Neural progenitor cell (in vitro differentiated cells): ENCODE data around the gene CD44. TPM values are rescaled to one million over a fixed set of nuclear protein-coding genes. Genes with fewer than 3 reads are reported as not detected.

Experiments
- DNase-seq: peaks from one replicate; pipeline ENCODE4 v3.0.0-alpha.2; 2016; ENCODE audit warnings: low spot score
- H2AFZ ChIP-seq: fragments of 200-600 bp; sonication (generic); replicated peaks from 2 replicates; pipeline ENCODE4 v1.6.1; 2016; ENCODE audit warnings: antibody characterized with exemption
- H3F3A ChIP-seq: fragments of 200-600 bp; sonication (generic); 2 replicates; pipeline ENCODE4 v1.6.1; 2016; ENCODE audit warnings: antibody characterized with exemption, low read depth
- H3K27ac ChIP-seq: fragments of 200-600 bp; sonication (generic); 2 replicates; pipeline ENCODE4 v1.5.1; 2016; ENCODE audit warnings: mild to moderate bottlenecking
- H3K27me3 ChIP-seq: fragments of 200-600 bp; sonication (generic); 2 replicates; pipeline ENCODE4 v1.6.1; 2016; ENCODE audit warnings: mild to moderate bottlenecking, moderate library complexity
- H3K36me3 ChIP-seq: fragments of 200-600 bp; sonication (generic); 2 replicates; pipeline ENCODE4 v1.5.1; 2016
- H3K4me1 ChIP-seq: fragments of 200-600 bp; sonication (generic); 2 replicates; pipeline ENCODE4 v1.6.1; 2016; ENCODE audit warnings: mixed run types
- H3K4me2 ChIP-seq: fragments of 200-600 bp; sonication (generic); 2 replicates; pipeline ENCODE4 v1.6.1; 2016
- H3K4me3 ChIP-seq: fragments of 200-600 bp; sonication (generic); 2 replicates; pipeline ENCODE4 v1.5.1; 2016
- H3K79me2 ChIP-seq: fragments of 200-600 bp; sonication (generic); 2 replicates; pipeline ENCODE4 v1.6.1; 2016; ENCODE audit warnings: low read depth
- H3K9ac ChIP-seq: fragments of 200-600 bp; sonication (generic); 2 replicates; pipeline ENCODE4 v1.6.1; 2016
- H3K9me3 ChIP-seq: fragments of 200-600 bp; sonication (generic); 2 replicates; pipeline ENCODE4 v1.5.1; 2016; ENCODE audit warnings: low read depth
- H4K20me1 ChIP-seq: fragments of 200-600 bp; sonication (generic); 2 replicates; pipeline ENCODE4 v1.6.1; 2016; ENCODE audit warnings: low read depth
- H3K27ac Mint-ChIP-seq: 3 replicates; pipeline ENCODE4 v1.8.0; 2021; ENCODE audit warnings: mixed read lengths
- H3K27me3 Mint-ChIP-seq: 2 replicates; pipeline ENCODE4 v1.8.0; 2022; ENCODE audit warnings: low read depth, mild to moderate bottlenecking, inconsistent platforms, moderate library complexity, mixed read lengths; ENCODE audit not compliant: insufficient read depth
- H3K36me3 Mint-ChIP-seq: 3 replicates; pipeline ENCODE4 v1.8.0; 2021; ENCODE audit warnings: mixed read lengths
- H3K4me1 Mint-ChIP-seq: 3 replicates; pipeline ENCODE4 v1.8.0; 2021; ENCODE audit warnings: mixed read lengths
- H3K4me3 Mint-ChIP-seq: 3 replicates; pipeline ENCODE4 v1.8.0; 2021; ENCODE audit warnings: mild to moderate bottlenecking, moderate library complexity, mixed read lengths
- H3K9me3 Mint-ChIP-seq: 3 replicates; pipeline ENCODE4 v1.8.0; 2020; ENCODE audit warnings: mixed read lengths
- EZH2 ChIP-seq: fragments of 200-600 bp; sonication (generic); IDR thresholded peaks from 2 replicates; pipeline ENCODE4 v1.6.1; 2017; ENCODE audit warnings: antibody characterized with exemption, mild to moderate bottlenecking, moderate library complexity
- EZH2phosphoT487 ChIP-seq: fragments of 200-600 bp; sonication (generic); IDR thresholded peaks from 2 replicates; pipeline ENCODE4 v1.6.1; 2017; ENCODE audit warnings: antibody characterized with exemption
- total RNA-seq: library from RNA; depleted of rRNA; stranded (reverse); fragments of >200 nt; gene quantifications from 2 replicates; pipeline ENCODE4 v1.2.3, GENCODE V29; 2015; ENCODE audit warnings: low replicate concordance
- TF ChIP-seq, protein P1 (sequence below): fragments of 200-600 bp; sonication (generic); IDR thresholded peaks from 2 replicates; pipeline ENCODE4 v1.5.1; 2017; ENCODE audit warnings: antibody characterized with exemption, mild to moderate bottlenecking

The CD44 gene
- total RNA-seq, 1 donor from 2014 or later, result 1.4 TPM

DNA sequence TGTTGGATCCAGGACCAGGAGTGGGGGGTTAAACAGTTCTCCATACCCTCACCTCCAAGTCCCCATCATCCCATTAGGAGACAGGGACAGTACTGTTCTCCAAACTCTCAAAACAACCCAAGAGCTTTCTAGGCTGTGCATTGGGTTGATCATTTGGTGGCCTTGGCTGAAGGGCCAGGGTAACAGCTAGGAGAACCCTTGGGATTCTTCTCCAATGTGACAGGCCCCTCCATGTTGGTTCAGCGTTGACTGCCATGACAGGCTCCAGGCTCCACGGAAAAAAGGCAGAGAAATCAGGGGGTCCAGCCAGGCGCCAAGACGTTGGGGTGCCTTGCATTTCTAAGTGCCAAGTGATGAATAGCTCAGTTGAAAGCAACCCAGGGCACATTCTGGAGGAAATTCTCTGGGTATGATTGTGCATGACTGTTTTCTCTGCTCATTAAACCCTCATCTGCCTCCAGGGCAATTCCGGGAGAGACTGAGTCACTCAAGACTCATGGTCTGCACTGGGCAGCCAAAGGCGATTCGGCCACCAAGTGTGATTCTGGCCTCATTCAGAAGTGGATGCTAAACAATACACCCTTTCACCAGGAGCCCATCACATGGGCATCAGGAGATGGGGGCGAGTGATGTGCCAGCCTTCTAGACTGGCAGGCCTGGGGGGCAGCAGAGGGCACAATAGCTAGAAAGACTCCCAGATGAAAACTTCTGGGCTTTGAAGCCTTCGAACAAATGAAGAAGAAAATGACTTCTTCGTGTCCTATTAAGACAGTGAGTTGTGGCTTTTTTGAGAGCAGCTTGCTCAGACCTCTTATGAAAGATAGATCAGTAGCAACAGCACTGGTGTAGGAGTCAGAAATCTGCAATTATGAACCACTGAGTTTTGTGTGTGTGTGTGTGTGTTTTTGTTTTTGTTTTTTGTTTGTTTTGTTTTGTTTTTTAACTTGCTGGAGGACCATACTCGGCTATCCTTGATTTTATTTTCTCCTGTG lies 27.7 kb downstream of the CD44 start:
- Mint-ChIP-seq H3K36me3 (no peaks in the 10 kb centered on the region), H3K4me1 (peaks cover 26% of the 10 kb centered on the region), H3K27ac (no peak overlapping the region), H3K27me3 (peaks cover 4% of the 10 kb centered on the region), H3K9me3 (no peaks in the 10 kb centered on the region), H3K4me3 (no peak overlapping the region)
- no peaks in the 10 kb centered on the region for H3K9me3 ChIP-seq
- no peak for DNase-seq
- H3K4me2 ChIP-seq, result peak overlapping the region; percentile 45
- TF ChIP-seq EZH2phosphoT487 (no peak), EZH2 (no peak)
- TF ChIP-seq, protein P1, sequence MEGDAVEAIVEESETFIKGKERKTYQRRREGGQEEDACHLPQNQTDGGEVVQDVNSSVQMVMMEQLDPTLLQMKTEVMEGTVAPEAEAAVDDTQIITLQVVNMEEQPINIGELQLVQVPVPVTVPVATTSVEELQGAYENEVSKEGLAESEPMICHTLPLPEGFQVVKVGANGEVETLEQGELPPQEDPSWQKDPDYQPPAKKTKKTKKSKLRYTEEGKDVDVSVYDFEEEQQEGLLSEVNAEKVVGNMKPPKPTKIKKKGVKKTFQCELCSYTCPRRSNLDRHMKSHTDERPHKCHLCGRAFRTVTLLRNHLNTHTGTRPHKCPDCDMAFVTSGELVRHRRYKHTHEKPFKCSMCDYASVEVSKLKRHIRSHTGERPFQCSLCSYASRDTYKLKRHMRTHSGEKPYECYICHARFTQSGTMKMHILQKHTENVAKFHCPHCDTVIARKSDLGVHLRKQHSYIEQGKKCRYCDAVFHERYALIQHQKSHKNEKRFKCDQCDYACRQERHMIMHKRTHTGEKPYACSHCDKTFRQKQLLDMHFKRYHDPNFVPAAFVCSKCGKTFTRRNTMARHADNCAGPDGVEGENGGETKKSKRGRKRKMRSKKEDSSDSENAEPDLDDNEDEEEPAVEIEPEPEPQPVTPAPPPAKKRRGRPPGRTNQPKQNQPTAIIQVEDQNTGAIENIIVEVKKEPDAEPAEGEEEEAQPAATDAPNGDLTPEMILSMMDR, result no peak
- H3K79me2 ChIP-seq, result no peaks in the 10 kb centered on the region
- H3K4me3 ChIP-seq, result no peak overlapping the region
- no peak overlapping the region for H3K27ac ChIP-seq
- no peaks in the 10 kb centered on the region for H3K27me3 ChIP-seq
- peaks cover 7% of the 10 kb centered on the region for H3K4me1 ChIP-seq
- H3K36me3 ChIP-seq, result no peaks in the 10 kb centered on the region
- no peaks in the 10 kb centered on the region for H4K20me1 ChIP-seq
- peak overlapping the region; percentile 48 for H2AFZ ChIP-seq
- H3K9ac ChIP-seq, result no peak overlapping the region
- no peaks in the 10 kb centered on the region for H3F3A ChIP-seq

DNA sequence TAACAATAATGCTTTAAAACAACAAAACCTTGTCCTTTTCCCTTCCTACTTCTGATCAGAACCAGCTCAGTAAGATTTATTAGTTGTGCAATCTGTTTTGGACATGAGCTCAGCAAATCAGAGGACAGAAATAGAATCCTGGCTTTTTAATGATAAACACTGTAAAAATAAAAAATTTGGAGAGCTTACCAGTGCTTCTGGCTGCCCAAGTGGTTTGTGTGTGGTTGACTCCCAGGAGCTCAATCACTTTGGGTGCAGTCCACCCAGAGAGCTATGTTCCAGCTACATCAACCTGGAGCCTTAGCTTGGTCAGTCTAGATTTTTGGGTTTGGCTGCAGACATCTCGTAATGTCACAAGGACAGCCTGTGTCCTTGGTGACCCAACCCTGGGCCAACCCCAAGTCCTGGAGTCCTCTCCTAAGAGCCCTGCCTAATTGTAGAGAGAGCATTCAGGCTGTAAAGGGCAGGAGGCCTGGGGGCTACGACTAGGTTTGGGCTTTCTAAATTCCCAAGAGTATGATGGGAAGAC lies 28.5 kb downstream of the CD44 start:
- Histone ChIP-seq H3F3A (no peaks in the 10 kb centered on the region), H3K4me1 (peaks cover 7% of the 10 kb centered on the region), H3K27ac (no peak overlapping the region), H2AFZ (no peak overlapping the region), H3K9me3 (no peaks in the 10 kb centered on the region), H3K4me2 (no peak overlapping the region), H3K27me3 (no peaks in the 10 kb centered on the region), H3K4me3 (no peak overlapping the region), H3K79me2 (no peaks in the 10 kb centered on the region), H3K9ac (no peak overlapping the region), H3K36me3 (no peaks in the 10 kb centered on the region), H4K20me1 (no peaks in the 10 kb centered on the region)
- Mint-ChIP-seq H3K9me3 (no peaks in the 10 kb centered on the region), H3K36me3 (no peaks in the 10 kb centered on the region), H3K4me3 (no peak overlapping the region), H3K27ac (no peak overlapping the region), H3K4me1 (peaks cover 26% of the 10 kb centered on the region), H3K27me3 (peaks cover 4% of the 10 kb centered on the region)
- DNase-seq, result no peak
- TF ChIP-seq EZH2phosphoT487, result no peak
- TF ChIP-seq, protein P1, result no peak
- no peak for TF ChIP-seq EZH2

GRCh38 chr11:35168671-35169070 lies 29.7 kb downstream of the CD44 start:
- Histone ChIP-seq H3F3A (no peaks in the 10 kb centered on the region), H3K9ac (no peak overlapping the region), H3K27me3 (no peaks in the 10 kb centered on the region), H3K4me3 (no peak overlapping the region), H2AFZ (no peak overlapping the region), H3K4me2 (no peak overlapping the region), H3K9me3 (no peaks in the 10 kb centered on the region), H3K27ac (no peak overlapping the region), H3K36me3 (no peaks in the 10 kb centered on the region), H3K4me1 (peaks cover 14% of the 10 kb centered on the region), H4K20me1 (no peaks in the 10 kb centered on the region), H3K79me2 (no peaks in the 10 kb centered on the region)
- H3K4me3 Mint-ChIP-seq, result no peak overlapping the region
- no peaks in the 10 kb centered on the region for H3K9me3 Mint-ChIP-seq
- no peak for DNase-seq
- no peak overlapping the region for H3K27ac Mint-ChIP-seq
- TF ChIP-seq EZH2 (no peak), EZH2phosphoT487 (no peak)
- TF ChIP-seq, protein P1, result no peak
- H3K27me3 Mint-ChIP-seq, result peaks cover 4% of the 10 kb centered on the region
- H3K4me1 Mint-ChIP-seq, result peaks cover 22% of the 10 kb centered on the region
- H3K36me3 Mint-ChIP-seq, result no peaks in the 10 kb centered on the region
